ENCODE data around the gene FSTL4.

Gene FSTL4

GRCh38 chr5:133642153-133642722 lies 29.9 kb upstream of the FSTL4 start:
- ATAC-seq, result no peak
- TF ChIP-seq ZNF70 (CRISPR knock-in tag; IDR thresholded peaks at IDR 0.05), result no peak
- TF ChIP-seq ZNF565 (CRISPR knock-in tag; conservative IDR thresholded peaks at IDR 0.05; ENCODE audit: low read depth), result no peak
- TF ChIP-seq CSRNP3 (CRISPR knock-in tag; IDR thresholded peaks at IDR 0.05), result no peak
- no peak for TF ChIP-seq ZNF8 (CRISPR knock-in tag; IDR thresholded peaks at IDR 0.05)

- no peak for ATAC-seq
- TF ChIP-seq OSR1 (CRISPR knock-in tag; IDR thresholded peaks at IDR 0.05) (no peak), ZFP30 (CRISPR knock-in tag; IDR thresholded peaks at IDR 0.05) (no peak), CSDC2 (CRISPR knock-in tag; IDR thresholded peaks at IDR 0.05) (no peak), ISL1 (CRISPR knock-in tag; IDR thresholded peaks at IDR 0.05) (no peak), ARNTL (CRISPR knock-in tag; IDR thresholded peaks at IDR 0.05; ENCODE audit: borderline replicate concordance, low read depth) (no peak), TSHZ2 (CRISPR knock-in tag; IDR thresholded peaks at IDR 0.05) (no peak), ZFP3 (CRISPR knock-in tag; IDR thresholded peaks at IDR 0.05) (no peak), RARB (CRISPR knock-in tag; IDR thresholded peaks at IDR 0.05) (no peak), PPARA (CRISPR knock-in tag; IDR thresholded peaks at IDR 0.05; ENCODE audit: borderline replicate concordance) (no peak)
These were observed 29.3 kb upstream of the FSTL4 start for GRCh38 chr5:133641683-133642082.

- TF ChIP-seq BACH2 (CRISPR knock-in tag; IDR thresholded peaks at IDR 0.05; ENCODE audit: borderline replicate concordance) (no peak), ISL1 (CRISPR knock-in tag; IDR thresholded peaks at IDR 0.05) (no peak), ZC3H10 (CRISPR knock-in tag; IDR thresholded peaks at IDR 0.05) (no peak), TOX (CRISPR knock-in tag; IDR thresholded peaks at IDR 0.05; ENCODE audit: borderline replicate concordance) (no peak), GLIS3 (CRISPR knock-in tag; IDR thresholded peaks at IDR 0.05) (no peak), ZNF565 (CRISPR knock-in tag; conservative IDR thresholded peaks at IDR 0.05; ENCODE audit: low read depth) (no peak)
- no peak for ATAC-seq
These were observed 27.6 kb upstream of the FSTL4 start for GRCh38 chr5:133639850-133640528.

- no peak for TF ChIP-seq PPARA (CRISPR knock-in tag; IDR thresholded peaks at IDR 0.05; ENCODE audit: borderline replicate concordance)
- no peak for TF ChIP-seq CREB5 (CRISPR knock-in tag; IDR thresholded peaks at IDR 0.05; ENCODE audit: low read depth)
- TF ChIP-seq TSHZ2 (CRISPR knock-in tag; IDR thresholded peaks at IDR 0.05), result no peak
- no peak for TF ChIP-seq CSDC2 (CRISPR knock-in tag; IDR thresholded peaks at IDR 0.05)
- TF ChIP-seq ZFP30 (CRISPR knock-in tag; IDR thresholded peaks at IDR 0.05), result no peak
- no peak for TF ChIP-seq RARB (CRISPR knock-in tag; IDR thresholded peaks at IDR 0.05)
- no peak for TF ChIP-seq OSR1 (CRISPR knock-in tag; IDR thresholded peaks at IDR 0.05)
- no peak for ATAC-seq
These were observed 26.1 kb upstream of the FSTL4 start for GRCh38 chr5:133638436-133638835.
